ENCODE data around the gene MOCS2.
"Not testable (repeated sequence)": the region's sequence is repeated elsewhere in the genome, so short reads cannot be mapped to it uniquely, and the experiment has no call there.

The MOCS2 gene

GRCh38 chr5:53109443-53110127 lies at the start of gene MOCS2:
Gene MOCS2, minus strand, starts transcription at chr5:53109757. Its CDS starts 2,583 bp downstream, at chr5:53107174.
- H3K4me1 Mint-ChIP-seq = peaks cover 16 to 26% of the 10 kb centered on the region in 2 donors

GRCh38 chr5:53151713-53152458 lies 42.3 kb upstream of the MOCS2 start:
- H3K27ac Mint-ChIP-seq = no peak overlapping the region
- no peaks in the 10 kb centered on the region for H3K9me3 Mint-ChIP-seq
- no peak for DNase-seq
- no peak for ATAC-seq (replicated peaks)
- peaks cover 3 to 6% of the 10 kb centered on the region in 2 donors for H3K27me3 Mint-ChIP-seq
- no peaks in the 10 kb centered on the region for H3K36me3 Mint-ChIP-seq
- no peak overlapping the region for H3K4me3 Mint-ChIP-seq
- no peaks in the 10 kb centered on the region for H3K4me1 Mint-ChIP-seq

More at GRCh38 chr5:53109443-53110127, at the start of gene MOCS2:
- Mint-ChIP-seq H3K27me3 (no peaks in the 10 kb centered on the region), H3K9me3 (no peaks in the 10 kb centered on the region), H3K4me3 (peak within 1 kb of the TSS; percentile 94 to 96), H3K36me3 (peaks cover 6 to 23% of the 10 kb centered on the region in 2 donors), H3K27ac (peak within 1 kb of the TSS; percentile 95)
- peak; percentile 99 for ATAC-seq (replicated peaks)
- peak; percentile 88 for DNase-seq

- peaks cover 2 to 4% of the 10 kb centered on the region in 2 donors for H3K9me3 Mint-ChIP-seq
- no peak overlapping the region for H3K27ac Mint-ChIP-seq
- no peak overlapping the region for H3K4me3 Mint-ChIP-seq
- ATAC-seq (replicated peaks) = no peak
- H3K4me1 Mint-ChIP-seq = no peaks in the 10 kb centered on the region
- DNase-seq = no peak
- H3K36me3 Mint-ChIP-seq = no peaks in the 10 kb centered on the region
- H3K27me3 Mint-ChIP-seq = peaks cover 7 to 16% of the 10 kb centered on the region in 2 donors
Measured at GRCh38 chr5:53133020-53133419, 23.5 kb upstream of the MOCS2 start.

GRCh38 chr5:53130266-53130665 lies 20.7 kb upstream of the MOCS2 start:
- Mint-ChIP-seq H3K27me3 (peaks cover 10 to 13% of the 10 kb centered on the region in 2 donors), H3K4me1 (no peaks in the 10 kb centered on the region), H3K9me3 (peaks cover 2 to 4% of the 10 kb centered on the region in 2 donors), H3K27ac (no peak overlapping the region), H3K36me3 (no peaks in the 10 kb centered on the region), H3K4me3 (no peak overlapping the region)
- ATAC-seq (replicated peaks) = no peak
- DNase-seq = no peak

GRCh38 chr5:53128481-53128880 lies 18.9 kb upstream of the MOCS2 start:
- Mint-ChIP-seq H3K4me1 (no peaks in the 10 kb centered on the region), H3K36me3 (no peaks in the 10 kb centered on the region), H3K4me3 (no peak overlapping the region), H3K27ac (no peak overlapping the region), H3K9me3 (peaks cover 2 to 4% of the 10 kb centered on the region in 2 donors), H3K27me3 (peaks cover 6 to 13% of the 10 kb centered on the region in 2 donors)
- DNase-seq (no peak), ATAC-seq (replicated peaks) (no peak)

- Mint-ChIP-seq H3K4me3 (no peak overlapping the region), H3K36me3 (no peaks in the 10 kb centered on the region), H3K27me3 (peaks cover 6 to 13% of the 10 kb centered on the region in 2 donors), H3K27ac (no peak overlapping the region), H3K9me3 (peaks cover 2 to 4% of the 10 kb centered on the region in 2 donors), H3K4me1 (no peaks in the 10 kb centered on the region)
- ATAC-seq (replicated peaks) = no peak
- no peak for DNase-seq
Measured at GRCh38 chr5:53127107-53127506, 17.6 kb upstream of the MOCS2 start.

GRCh38 chr5:53126521-53126920 lies 17.0 kb upstream of the MOCS2 start:
- peaks cover 6 to 13% of the 10 kb centered on the region in 2 donors for H3K27me3 Mint-ChIP-seq
- H3K9me3 Mint-ChIP-seq = peaks cover 2 to 4% of the 10 kb centered on the region in 2 donors
- H3K36me3 Mint-ChIP-seq = no peaks in the 10 kb centered on the region
- H3K4me3 Mint-ChIP-seq = no peak overlapping the region
- H3K27ac Mint-ChIP-seq = no peak overlapping the region
- no peak for ATAC-seq (replicated peaks)
- DNase-seq = no peak
- no peaks in the 10 kb centered on the region for H3K4me1 Mint-ChIP-seq

- Mint-ChIP-seq H3K27ac (no peak overlapping the region), H3K4me3 (no peak overlapping the region), H3K36me3 (no peaks in the 10 kb centered on the region), H3K4me1 (no peaks in the 10 kb centered on the region), H3K27me3 (peaks cover 2 to 6% of the 10 kb centered on the region in 2 donors), H3K9me3 (no peaks in the 10 kb centered on the region)
- DNase-seq (no peak), ATAC-seq (replicated peaks) (no peak)
Measured at GRCh38 chr5:53123702-53124101, 14.1 kb upstream of the MOCS2 start.

GRCh38 chr5:53120165-53120564 lies 10.6 kb upstream of the MOCS2 start:
- H3K27me3 Mint-ChIP-seq = peaks cover 0 to 14% of the 10 kb centered on the region in 2 donors
- DNase-seq (no peak), ATAC-seq (replicated peaks) (no peak)
- no peaks in the 10 kb centered on the region for H3K9me3 Mint-ChIP-seq
- H3K4me3 Mint-ChIP-seq = no peak overlapping the region
- H3K4me1 Mint-ChIP-seq = no peaks in the 10 kb centered on the region
- no peak overlapping the region for H3K27ac Mint-ChIP-seq
- peaks cover 3 to 5% of the 10 kb centered on the region in 2 donors for H3K36me3 Mint-ChIP-seq

GRCh38 chr5:53118879-53119278 lies 9.3 kb upstream of the MOCS2 start:
- Mint-ChIP-seq H3K4me3 (no peak overlapping the region), H3K27me3 (peaks cover 0 to 14% of the 10 kb centered on the region in 2 donors), H3K36me3 (peaks cover 5% of the 10 kb centered on the region in 2 donors), H3K9me3 (no peaks in the 10 kb centered on the region), H3K4me1 (no peaks in the 10 kb centered on the region), H3K27ac (no peak overlapping the region)
- ATAC-seq (replicated peaks) = no peak
- no peak for DNase-seq

- Mint-ChIP-seq H3K27ac (no peak overlapping the region), H3K9me3 (no peaks in the 10 kb centered on the region), H3K4me3 (no peak overlapping the region), H3K36me3 (peaks cover 5% of the 10 kb centered on the region in 2 donors), H3K27me3 (peaks cover 0 to 14% of the 10 kb centered on the region in 2 donors), H3K4me1 (no peaks in the 10 kb centered on the region)
- DNase-seq (no peak), ATAC-seq (replicated peaks) (no peak)
Measured at GRCh38 chr5:53116597-53116996, 7.0 kb upstream of the MOCS2 start.

- Mint-ChIP-seq H3K4me3 (no peak overlapping the region), H3K9me3 (no peaks in the 10 kb centered on the region), H3K4me1 (peaks cover 9 to 11% of the 10 kb centered on the region in 2 donors), H3K27ac (no peak overlapping the region), H3K36me3 (peaks cover 5% of the 10 kb centered on the region in 2 donors), H3K27me3 (peaks cover 0 to 14% of the 10 kb centered on the region in 2 donors)
- no peak for ATAC-seq (replicated peaks)
- no peak for DNase-seq
Measured at GRCh38 chr5:53114988-53115387, 5.4 kb upstream of the MOCS2 start.

GRCh38 chr5:53113947-53114346 lies 4.4 kb upstream of the MOCS2 start:
- no peak for ATAC-seq (replicated peaks)
- Mint-ChIP-seq H3K4me1 (peaks cover 10 to 15% of the 10 kb centered on the region in 2 donors), H3K27me3 (peaks cover 0 to 14% of the 10 kb centered on the region in 2 donors), H3K9me3 (no peaks in the 10 kb centered on the region), H3K27ac (no peak overlapping the region), H3K4me3 (no peak overlapping the region), H3K36me3 (peaks cover 5% of the 10 kb centered on the region in 2 donors)
- no peak for DNase-seq

- ATAC-seq (replicated peaks) = no peak
- DNase-seq = no peak
- Mint-ChIP-seq H3K9me3 (no peaks in the 10 kb centered on the region), H3K4me1 (peaks cover 10 to 15% of the 10 kb centered on the region in 2 donors), H3K27ac (no peak overlapping the region), H3K36me3 (peaks cover 5% of the 10 kb centered on the region in 2 donors), H3K27me3 (peaks cover 0 to 6% of the 10 kb centered on the region in 2 donors), H3K4me3 (no peak overlapping the region)
Measured at GRCh38 chr5:53112909-53113308, 3.4 kb upstream of the MOCS2 start.

GRCh38 chr5:53112307-53112706 lies 2.8 kb upstream of the MOCS2 start:
- not testable (repeated sequence) for H3K27ac Mint-ChIP-seq; H3K36me3 Mint-ChIP-seq; DNase-seq; ATAC-seq (replicated peaks); H3K9me3 Mint-ChIP-seq; H3K27me3 Mint-ChIP-seq; H3K4me3 Mint-ChIP-seq
- peaks cover 10 to 15% of the 10 kb centered on the region in 2 donors for H3K4me1 Mint-ChIP-seq

Data from stimulated activated naive B cell treated with anti-CD40 and anti-IgM and Interleukin-4, amounts not matched to agents 10 μg/mL and 1 μg/mL and 100 μg/mL, for 72 hours (primary cell).